ENCODE data around the gene SLC6A3.

The SLC6A3 gene

GRCh38 chr5:1445313-1445688 lies at the start of gene SLC6A3:
SLC6A3 (minus strand) TSS chr5:1445440; CDS start chr5:1443197, 2,243 bp downstream.
- TF ChIP-seq, protein P1, sequence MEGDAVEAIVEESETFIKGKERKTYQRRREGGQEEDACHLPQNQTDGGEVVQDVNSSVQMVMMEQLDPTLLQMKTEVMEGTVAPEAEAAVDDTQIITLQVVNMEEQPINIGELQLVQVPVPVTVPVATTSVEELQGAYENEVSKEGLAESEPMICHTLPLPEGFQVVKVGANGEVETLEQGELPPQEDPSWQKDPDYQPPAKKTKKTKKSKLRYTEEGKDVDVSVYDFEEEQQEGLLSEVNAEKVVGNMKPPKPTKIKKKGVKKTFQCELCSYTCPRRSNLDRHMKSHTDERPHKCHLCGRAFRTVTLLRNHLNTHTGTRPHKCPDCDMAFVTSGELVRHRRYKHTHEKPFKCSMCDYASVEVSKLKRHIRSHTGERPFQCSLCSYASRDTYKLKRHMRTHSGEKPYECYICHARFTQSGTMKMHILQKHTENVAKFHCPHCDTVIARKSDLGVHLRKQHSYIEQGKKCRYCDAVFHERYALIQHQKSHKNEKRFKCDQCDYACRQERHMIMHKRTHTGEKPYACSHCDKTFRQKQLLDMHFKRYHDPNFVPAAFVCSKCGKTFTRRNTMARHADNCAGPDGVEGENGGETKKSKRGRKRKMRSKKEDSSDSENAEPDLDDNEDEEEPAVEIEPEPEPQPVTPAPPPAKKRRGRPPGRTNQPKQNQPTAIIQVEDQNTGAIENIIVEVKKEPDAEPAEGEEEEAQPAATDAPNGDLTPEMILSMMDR (IDR thresholded peaks at IDR 0.05), result no peak
- no peak within 1 kb of the TSS for H3K27ac ChIP-seq
- H3K27me3 ChIP-seq, result peaks cover 0 to 75% of the 10 kb centered on the region in 2 donors
- H3K36me3 ChIP-seq, result no peaks in the 10 kb centered on the region
- peaks cover 0 to 6% (median 0%) of the 10 kb centered on the region in 3 donors for H3K9me3 ChIP-seq
- peak in 1 of 2 donors; percentile 64 for DNase-seq
- H3K4me3 ChIP-seq, result peak within 1 kb of the TSS in 1 of 2 donors; percentile 5
- intact Hi-C loops (cut with DNase I; ENCODE audit: low total_unique reads), result no loop called here
- peaks cover 0 to 22% (median 17%) of the 10 kb centered on the region in 4 donors for H3K4me1 ChIP-seq

DNA sequence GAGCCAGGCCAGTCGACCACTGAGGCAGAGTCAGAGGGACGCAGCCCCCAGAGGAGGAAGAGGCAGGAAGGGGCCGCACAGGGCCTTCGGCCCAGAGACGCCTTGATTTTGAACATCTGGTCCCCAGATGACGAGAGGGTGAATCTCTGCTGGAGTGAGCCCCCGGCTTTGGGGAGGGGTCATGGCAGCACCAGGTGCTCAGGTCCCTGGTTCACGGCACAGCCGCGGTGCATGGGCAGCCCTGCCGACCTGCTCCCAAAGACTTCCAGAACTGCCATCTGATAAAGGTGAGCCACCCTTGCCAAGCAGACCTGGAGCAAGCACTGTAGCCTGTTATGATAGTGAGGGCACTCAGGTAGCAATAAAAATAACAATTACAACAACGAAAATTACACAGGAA lies 48.7 kb upstream of the SLC6A3 start:
- H3K36me3 ChIP-seq, result peaks cover 10 to 74% (median 45%) of the 10 kb centered on the region in 3 donors
- intact Hi-C loops (cut with DNase I; ENCODE audit: low total_unique reads), result no loop called here
- TF ChIP-seq, protein P1 (IDR thresholded peaks at IDR 0.05), result no peak
- H3K4me1 ChIP-seq, result no peaks in the 10 kb centered on the region
- no peaks in the 10 kb centered on the region for H3K27me3 ChIP-seq
- H3K9me3 ChIP-seq, result no peaks in the 10 kb centered on the region
- DNase-seq, result no peak
- H3K4me3 ChIP-seq, result no peak overlapping the region
- no peak overlapping the region for H3K27ac ChIP-seq

DNA sequence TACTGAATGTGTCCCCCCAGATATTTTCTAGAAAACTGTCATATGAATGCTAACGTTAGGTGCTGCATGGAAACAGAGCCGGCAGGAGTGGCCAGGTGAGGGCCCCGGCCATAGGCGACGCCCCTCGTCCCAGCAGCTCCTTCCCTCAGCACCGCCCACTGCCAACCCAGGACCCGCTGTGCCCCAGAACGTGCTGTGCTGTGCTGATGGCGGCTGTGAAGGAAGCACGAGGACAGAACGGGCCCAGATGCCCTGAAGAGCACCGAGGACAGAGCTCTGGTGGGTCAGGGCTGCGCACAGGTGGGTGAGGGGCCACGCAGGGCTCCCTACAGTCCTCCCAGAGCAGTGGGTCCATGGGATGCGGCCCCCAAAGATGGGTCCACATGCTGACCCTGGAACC lies 48.2 kb upstream of the SLC6A3 start:
- H3K9me3 ChIP-seq, result no peaks in the 10 kb centered on the region
- H3K36me3 ChIP-seq, result peaks cover 15 to 76% (median 49%) of the 10 kb centered on the region in 3 donors
- TF ChIP-seq, protein P1 (IDR thresholded peaks at IDR 0.05), result no peak
- no peaks in the 10 kb centered on the region for H3K4me1 ChIP-seq
- H3K4me3 ChIP-seq, result no peak overlapping the region
- H3K27me3 ChIP-seq, result no peaks in the 10 kb centered on the region
- DNase-seq, result no peak
- H3K27ac ChIP-seq, result no peak overlapping the region
- intact Hi-C loops (cut with DNase I; ENCODE audit: low total_unique reads), result no loop called here

DNA sequence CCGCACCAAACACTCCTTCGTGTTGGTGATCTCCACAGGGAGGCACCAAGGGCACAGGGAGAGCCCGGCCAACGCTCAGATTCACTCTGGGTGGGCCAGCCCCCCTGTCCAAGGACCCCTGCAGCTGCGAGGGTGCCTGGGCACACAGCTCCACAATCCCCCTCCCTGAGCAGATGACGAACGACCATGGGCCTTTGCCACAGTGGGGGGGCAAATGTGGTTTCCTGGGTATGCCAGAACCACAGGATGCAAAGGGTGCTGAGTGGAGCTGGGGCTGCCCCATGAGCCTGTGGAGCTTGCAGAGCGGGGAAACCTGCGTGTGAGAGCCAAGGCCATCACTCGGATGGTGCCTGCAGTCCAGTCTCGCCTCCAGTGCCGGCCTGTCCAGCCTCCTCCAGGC lies 47.5 kb upstream of the SLC6A3 start:
- Histone ChIP-seq H3K9me3 (no peaks in the 10 kb centered on the region), H3K4me3 (no peak overlapping the region), H3K4me1 (no peaks in the 10 kb centered on the region), H3K27me3 (no peaks in the 10 kb centered on the region), H3K27ac (no peak overlapping the region), H3K36me3 (peaks cover 16 to 81% (median 52%) of the 10 kb centered on the region in 3 donors)
- no peak for DNase-seq
- intact Hi-C loops (cut with DNase I; ENCODE audit: low total_unique reads), result no loop called here
- TF ChIP-seq, protein P1 (IDR thresholded peaks at IDR 0.05), result no peak

GRCh38 chr5:1490376-1490775 lies 45.1 kb upstream of the SLC6A3 start:
- Histone ChIP-seq H3K9me3 (no peaks in the 10 kb centered on the region), H3K36me3 (peaks cover 29 to 96% (median 76%) of the 10 kb centered on the region in 3 donors), H3K4me1 (no peaks in the 10 kb centered on the region), H3K27me3 (no peaks in the 10 kb centered on the region), H3K4me3 (no peak overlapping the region), H3K27ac (no peak overlapping the region)
- no peak for DNase-seq
- intact Hi-C loops (cut with DNase I; ENCODE audit: low total_unique reads), result no loop called here
- TF ChIP-seq, protein P1 (IDR thresholded peaks at IDR 0.05), result no peak

- Histone ChIP-seq H3K4me3 (no peak overlapping the region), H3K4me1 (no peaks in the 10 kb centered on the region), H3K36me3 (peaks cover 29 to 98% (median 78%) of the 10 kb centered on the region in 3 donors), H3K9me3 (no peaks in the 10 kb centered on the region), H3K27me3 (no peaks in the 10 kb centered on the region), H3K27ac (no peak overlapping the region)
- TF ChIP-seq, protein P1 (IDR thresholded peaks at IDR 0.05), result no peak
- no peak for DNase-seq
- intact Hi-C loops (cut with DNase I; ENCODE audit: low total_unique reads), result no loop called here
These were observed 44.5 kb upstream of the SLC6A3 start for GRCh38 chr5:1489754-1490153.

All from tibial artery (tissue), 4 donors.